ENCODE results near the gene CAMK1D.
"Not testable (repeated sequence)": the region's sequence is repeated elsewhere in the genome, so short reads cannot be mapped to it uniquely, and the experiment has no call there.

The CAMK1D gene

GRCh38 chr10:12348870-12349628 is at the start of gene CAMK1D:
Gene CAMK1D, plus strand, starts transcription at chr10:12349547.
- in situ Hi-C loops (cut with HindIII; ENCODE audit: low sequenced_read_pairs), result no loop called here

DNA sequence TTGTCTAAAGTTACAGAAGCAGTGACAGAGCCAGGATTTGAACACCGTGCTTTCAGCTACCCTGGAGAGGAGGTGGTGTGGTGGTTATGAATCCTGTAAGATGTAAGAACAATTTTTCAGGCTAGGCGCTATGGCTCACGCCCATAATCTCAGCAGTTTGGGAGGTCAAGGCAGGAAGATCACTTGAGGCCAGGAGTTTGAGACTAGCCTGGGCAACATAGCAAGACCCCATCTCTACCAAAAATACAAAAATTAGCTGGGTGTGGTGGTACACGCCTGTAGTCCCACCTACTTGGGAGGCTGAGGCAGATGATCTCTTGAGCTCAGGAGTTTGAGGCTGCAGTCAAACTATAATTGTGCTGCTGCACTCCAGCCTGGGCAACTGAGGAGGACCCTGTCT is 48.3 kb upstream of the CAMK1D start:
- in situ Hi-C loops (cut with HindIII; ENCODE audit: low sequenced_read_pairs), result not testable (repeated sequence)

GRCh38 chr10:12308057-12308456 is 41.3 kb upstream of the CAMK1D start:
- in situ Hi-C loops (cut with HindIII; ENCODE audit: low sequenced_read_pairs), result no loop called here

GRCh38 chr10:12308736-12309375 is 40.5 kb upstream of the CAMK1D start:
- in situ Hi-C loops (cut with HindIII; ENCODE audit: low sequenced_read_pairs), result no loop called here

DNA sequence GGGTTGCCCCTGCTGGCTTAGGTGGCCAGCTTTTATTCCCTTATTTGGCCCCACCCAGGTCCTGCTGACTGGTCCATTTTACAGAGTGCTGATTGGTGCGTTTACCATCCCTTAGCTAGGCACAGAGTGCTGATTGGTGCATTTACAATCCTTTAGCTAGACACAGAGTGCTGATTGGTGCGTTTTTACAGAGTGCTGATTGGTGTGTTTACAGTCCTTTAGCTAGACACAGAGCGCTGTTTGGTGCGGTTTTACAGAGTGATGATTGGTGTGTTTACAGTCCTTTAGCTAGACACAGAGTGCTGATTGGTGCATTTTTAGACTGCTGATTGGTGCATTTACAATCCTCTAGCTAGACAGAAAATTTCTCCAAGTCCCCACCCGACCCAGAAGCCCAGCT is 39.6 kb upstream of the CAMK1D start:
- in situ Hi-C loops (cut with HindIII; ENCODE audit: low sequenced_read_pairs), result not testable (repeated sequence)

GRCh38 chr10:12314836-12315235 is 34.5 kb upstream of the CAMK1D start:
- in situ Hi-C loops (cut with HindIII; ENCODE audit: low sequenced_read_pairs), result no loop called here

- in situ Hi-C loops (cut with HindIII; ENCODE audit: low sequenced_read_pairs), result no loop called here
These were observed 30.3 kb upstream of the CAMK1D start for GRCh38 chr10:12319076-12319475.

GRCh38 chr10:12320892-12321291 is 28.5 kb upstream of the CAMK1D start:
- in situ Hi-C loops (cut with HindIII; ENCODE audit: low sequenced_read_pairs), result no loop called here

GRCh38 chr10:12321641-12322040 is 27.7 kb upstream of the CAMK1D start:
- in situ Hi-C loops (cut with HindIII; ENCODE audit: low sequenced_read_pairs), result no loop called here

DNA sequence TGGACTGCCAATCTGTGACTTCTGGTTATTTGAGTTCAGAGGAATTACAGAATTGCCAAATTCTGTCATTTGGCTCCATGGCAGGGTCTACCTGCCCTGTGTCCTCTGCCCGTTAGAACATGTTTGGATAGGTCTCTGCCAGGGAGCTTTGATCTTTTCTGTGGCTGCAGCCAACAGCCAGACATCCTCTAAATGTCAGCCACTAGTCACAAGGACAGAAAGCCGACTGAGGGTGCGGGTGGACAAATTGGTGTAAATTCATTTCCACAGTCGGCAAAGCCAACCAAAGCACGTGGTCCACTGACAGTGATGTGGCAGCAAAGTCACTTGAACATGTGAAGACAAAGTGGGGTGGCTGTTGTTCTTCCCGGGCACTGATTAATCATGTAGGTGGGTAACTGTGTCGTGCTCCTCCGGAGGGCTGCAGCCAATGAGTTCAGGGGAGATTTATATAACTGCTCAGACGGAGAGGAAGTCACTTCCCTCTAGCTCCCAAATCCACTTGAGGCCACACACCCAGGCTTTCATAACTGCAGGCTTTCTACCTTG is 26.7 kb upstream of the CAMK1D start:
- in situ Hi-C loops (cut with HindIII; ENCODE audit: low sequenced_read_pairs), result no loop called here

DNA sequence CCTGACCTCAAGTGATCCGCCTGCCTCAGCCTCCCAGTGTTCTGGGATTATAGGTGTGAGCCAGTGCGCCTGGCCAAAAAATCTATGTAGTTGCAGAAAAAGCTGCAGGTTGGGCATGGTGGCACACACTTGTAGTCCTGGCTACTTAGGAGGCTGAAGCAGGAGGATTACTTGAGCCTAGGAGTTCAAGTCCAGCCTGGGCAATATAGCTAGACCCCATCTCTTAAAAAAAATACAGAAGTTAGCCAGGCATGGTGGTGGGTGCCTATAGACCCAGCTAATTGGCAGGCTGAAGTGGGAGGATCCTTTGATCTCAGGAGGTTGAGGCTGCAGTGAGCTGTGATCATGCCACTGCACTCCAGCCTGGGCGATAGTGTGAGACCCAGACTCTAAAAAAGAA is 24.8 kb upstream of the CAMK1D start:
- in situ Hi-C loops (cut with HindIII; ENCODE audit: low sequenced_read_pairs), result no loop called here

DNA sequence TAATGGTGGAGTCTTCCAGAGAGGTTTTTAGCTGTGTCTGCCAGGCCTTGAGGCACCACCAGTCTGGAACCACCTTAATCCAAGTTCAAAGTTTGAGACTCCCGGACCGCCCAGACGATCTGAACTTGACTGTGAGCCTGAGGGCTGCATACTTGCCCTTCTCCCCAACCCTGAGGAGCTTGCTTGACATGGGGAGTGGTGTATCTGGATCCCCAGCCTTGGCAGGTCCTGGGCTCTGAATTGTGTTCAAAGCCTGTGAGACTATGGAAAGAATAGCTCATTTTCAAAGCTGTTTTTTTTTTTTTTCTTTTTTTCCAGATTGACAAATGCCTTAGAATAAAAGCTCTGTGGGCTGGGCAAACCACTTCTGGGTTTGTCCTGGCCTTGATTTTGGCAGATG is 22.3 kb upstream of the CAMK1D start:
- in situ Hi-C loops (cut with HindIII; ENCODE audit: low sequenced_read_pairs), result no loop called here

GRCh38 chr10:12327476-12327875 is 21.9 kb upstream of the CAMK1D start:
- in situ Hi-C loops (cut with HindIII; ENCODE audit: low sequenced_read_pairs), result no loop called here

- in situ Hi-C loops (cut with HindIII; ENCODE audit: low sequenced_read_pairs), result not testable (repeated sequence)
These were observed 21.0 kb upstream of the CAMK1D start for GRCh38 chr10:12328312-12328711.

- in situ Hi-C loops (cut with HindIII; ENCODE audit: low sequenced_read_pairs), result no loop called here
These were observed 16.6 kb upstream of the CAMK1D start for GRCh38 chr10:12332572-12333379.

DNA sequence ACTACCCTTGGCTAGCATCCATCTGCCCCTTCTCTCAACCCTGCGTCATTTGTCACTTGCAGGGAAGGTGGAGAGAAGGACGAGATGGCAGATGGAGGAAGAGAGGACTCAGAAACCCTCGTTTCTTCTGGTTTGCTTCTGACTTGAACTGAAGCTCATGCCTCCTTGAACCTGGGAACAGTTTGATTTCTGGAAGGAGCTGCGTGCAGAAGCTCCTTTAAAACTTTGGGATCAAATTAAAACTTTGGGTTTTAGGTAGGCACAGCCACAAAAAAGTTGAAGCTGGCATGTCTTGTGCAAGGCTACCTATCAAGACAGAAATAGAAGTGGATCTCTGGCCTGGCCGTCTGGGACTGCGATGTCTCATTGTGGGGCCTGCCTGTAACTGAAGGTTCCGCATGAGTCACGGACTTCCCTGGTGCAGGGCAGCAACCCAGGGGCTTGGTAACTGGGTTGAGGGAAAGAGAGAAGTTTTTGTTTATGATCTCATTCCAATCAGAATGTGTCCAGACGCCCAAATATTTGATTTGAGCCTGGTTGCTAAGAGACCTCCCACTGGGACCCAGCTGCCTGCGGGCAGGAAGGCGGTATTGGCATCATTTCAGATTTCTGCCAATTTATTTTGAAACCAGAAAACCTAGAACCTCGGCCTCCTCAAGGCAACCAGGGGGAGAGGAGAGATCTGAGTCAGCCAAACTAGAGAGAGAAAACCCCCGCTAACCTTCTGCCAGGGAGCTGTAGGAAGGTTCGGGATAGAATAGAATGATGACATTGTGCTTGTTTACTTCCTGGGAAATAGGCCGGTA is 15.8 kb upstream of the CAMK1D start:
- in situ Hi-C loops (cut with HindIII; ENCODE audit: low sequenced_read_pairs), result no loop called here

GRCh38 chr10:12334186-12334530 is 15.2 kb upstream of the CAMK1D start:
- in situ Hi-C loops (cut with HindIII; ENCODE audit: low sequenced_read_pairs), result no loop called here

GRCh38 chr10:12335169-12335568 is 14.2 kb upstream of the CAMK1D start:
- in situ Hi-C loops (cut with HindIII; ENCODE audit: low sequenced_read_pairs), result not testable (repeated sequence)

GRCh38 chr10:12337453-12338372 is 11.6 kb upstream of the CAMK1D start:
- in situ Hi-C loops (cut with HindIII; ENCODE audit: low sequenced_read_pairs), result no loop called here

GRCh38 chr10:12338981-12339380 is 10.4 kb upstream of the CAMK1D start:
- in situ Hi-C loops (cut with HindIII; ENCODE audit: low sequenced_read_pairs), result no loop called here

All from DLD1 (cell line).